ENCODE measurements around the gene C22orf23. TPM values are rescaled to one million over a fixed set of nuclear protein-coding genes. Genes with fewer than 3 reads are reported as not detected.
A peak's percentile ranks its signal among the peaks of the same experiment; 100 is the strongest.

C22orf23 gene
- total RNA-seq, 4 donors from 2014 or later: 0.56 TPM; not detected in 3

GRCh38 chr22:37896181-37896592 lies 57.2 kb downstream of the C22orf23 start:
- no peak for DNase-seq (ENCODE audit: low spot score)
- ATAC-seq (ENCODE audit: low FRiP score): peak; percentile 25
- TF ChIP-seq CTCF (IDR thresholded peaks at IDR 0.05): no peak

- DNase-seq (ENCODE audit: low spot score) (no peak), ATAC-seq (ENCODE audit: low FRiP score) (no peak)
- no peak for TF ChIP-seq CTCF (IDR thresholded peaks at IDR 0.05)
Measured at GRCh38 chr22:37894939-37895670, 58.3 kb downstream of the C22orf23 start.

- no peak for DNase-seq (ENCODE audit: low spot score)
- TF ChIP-seq CTCF (IDR thresholded peaks at IDR 0.05): no peak
- ATAC-seq (ENCODE audit: low FRiP score): no peak
Measured at GRCh38 chr22:37893583-37893983, 59.8 kb downstream of the C22orf23 start.

Other genes with a start within 250 kb of the C22orf23 start
- gene GCAT, start 145.7 kb downstream of the C22orf23 start, total RNA-seq: 10 to 100 TPM in 1 of 4 donors, 1 to 10 TPM in 3; 6.5 to 12.0 (median 8.9) TPM
- gene GALR3, start 130.2 kb downstream of the C22orf23 start, total RNA-seq: not detected
- 10 to 100 TPM; 21.7 to 43.6 (median 28.6) TPM for gene ANKRD54, start 109.3 kb downstream of the C22orf23 start, total RNA-seq
- 100 to 1,000 TPM; 303 to 410 (median 328) TPM for gene EIF3L, start 104.2 kb downstream of the C22orf23 start, total RNA-seq
- gene MICALL1, start 47.3 kb downstream of the C22orf23 start, total RNA-seq: 10 to 100 TPM; 15.4 to 42.4 (median 20.6) TPM
- gene POLR2F, start 98 bp upstream of the C22orf23 start, total RNA-seq: 10 to 100 TPM; 57.3 to 73.9 (median 61.6) TPM
- 1 to 10 TPM in 1 of 4 donors, not detected in 3; 2.5 TPM for gene SOX10, start 31.0 kb upstream of the C22orf23 start, total RNA-seq
- gene PICK1, start 103.8 kb upstream of the C22orf23 start, total RNA-seq: 10 to 100 TPM; 16.1 to 43.0 (median 31.6) TPM
- gene SLC16A8, start 130.6 kb upstream of the C22orf23 start, total RNA-seq: 1 to 10 TPM in 2 of 4 donors, under 1 TPM in 2; 0.24 to 3.2 (median 0.88) TPM
- 1 to 10 TPM; 2.6 to 4.3 (median 3.2) TPM for gene BAIAP2L2, start 157.1 kb upstream of the C22orf23 start, total RNA-seq
- 10 to 100 TPM; 30.8 to 58.5 (median 45.1) TPM for gene PLA2G6, start 228.2 kb upstream of the C22orf23 start, total RNA-seq
- 100 to 1,000 TPM in 3 of 4 donors, 10 to 100 TPM in 1; 73.9 to 334 (median 202) TPM for gene MAFF, start 248.4 kb upstream of the C22orf23 start, total RNA-seq